HCT116 (cell line): ENCODE data around the gene SETD6. TPM values are rescaled to one million over a fixed set of nuclear protein-coding genes. Genes with fewer than 3 reads are reported as not detected.

Experiments
- total RNA-seq: library from RNA; stranded (reverse); gene quantifications from one replicate; pipeline ENCODE4 v1.2.1, GENCODE V29; 2021; ENCODE audit not compliant: unreplicated experiment

SETD6 gene
- total RNA-seq, 1 experiment from 2014 or later = 26.6 TPM

Other genes with a start within 250 kb of the SETD6 start
- gene PRSS54, start 220.5 kb upstream of the SETD6 start, total RNA-seq = not detected
- 12.1 TPM for gene GINS3, start 123.0 kb upstream of the SETD6 start, total RNA-seq
- 8.6 TPM for gene NDRG4, start 15.4 kb upstream of the SETD6 start, total RNA-seq
- 230 TPM for gene CNOT1, start 114.3 kb downstream of the SETD6 start, total RNA-seq
- gene SLC38A7, start 169.3 kb downstream of the SETD6 start, total RNA-seq = 9.8 TPM
- gene GOT2, start 218.8 kb downstream of the SETD6 start, total RNA-seq = 135 TPM